Brain microvascular endothelial cell (primary cell): ENCODE data around the gene GBX2.
"Not testable (repeated sequence)": the region's sequence is repeated elsewhere in the genome, so short reads cannot be mapped to it uniquely, and the experiment has no call there.

Experiments
- DNase-seq: peaks from one replicate; pipeline ENCODE4 v3.0.0-alpha.2; 2020
- H3K27ac ChIP-seq: fragments of 250-450 bp; sonication (Bioruptor Pico); 2 replicates; pipeline ENCODE4 v1.5.1; 2020; ENCODE audit warnings: mild to moderate bottlenecking, moderate library complexity
- H3K27me3 ChIP-seq: fragments of 250-450 bp; sonication (Bioruptor Pico); replicated peaks from 2 replicates; pipeline ENCODE4 v1.5.1; 2020; ENCODE audit warnings: mild to moderate bottlenecking
- H3K36me3 ChIP-seq: fragments of 250-450 bp; sonication (Bioruptor Pico); replicated peaks from 2 replicates; pipeline ENCODE4 v1.5.1; 2020; ENCODE audit warnings: mild to moderate bottlenecking
- H3K4me3 ChIP-seq: 2 replicates; pipeline ENCODE4 v1.5.1; 2011; ENCODE audit warnings: low read depth, mild to moderate bottlenecking, control low read depth, low read length, moderate library complexity
- in situ Hi-C: cut with HindIII; loops from 2 replicates; pipeline ENCODE4 v1.10.0; 2017; ENCODE audit warnings: low sequenced_read_pairs, low pct_ligation_motif_present
- TF ChIP-seq, protein P1 (sequence below): IDR thresholded peaks from 2 replicates; pipeline ENCODE4 v1.5.1; 2011; ENCODE audit warnings: low read depth, mild to moderate bottlenecking, moderate library complexity, low read length, control low read depth, inconsistent platforms; ENCODE audit errors: missing control alignments

Gene GBX2

DNA sequence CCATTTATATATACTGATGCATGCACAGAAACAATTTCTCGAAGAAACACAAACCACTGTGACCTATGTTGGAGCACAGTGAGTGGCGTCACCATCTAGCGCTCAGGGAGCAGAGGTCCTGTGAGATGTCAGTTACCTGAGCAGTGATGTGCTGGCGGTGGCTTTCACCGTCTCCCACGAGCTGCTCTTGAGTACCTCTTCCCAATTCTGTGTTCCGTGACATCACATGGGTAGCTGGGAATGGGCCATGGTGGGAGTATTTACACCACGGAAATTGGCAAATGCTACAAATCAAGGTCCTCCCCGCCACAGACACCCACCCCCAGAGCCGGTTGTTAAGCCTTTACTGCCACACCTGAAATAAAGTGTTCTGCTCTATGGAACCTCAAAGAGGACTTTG is 24.4 kb downstream of the GBX2 start:
- in situ Hi-C loops = no loop called here
- H3K36me3 ChIP-seq = no peaks in the 10 kb centered on the region
- no peak overlapping the region for H3K27ac ChIP-seq
- no peaks in the 10 kb centered on the region for H3K27me3 ChIP-seq
- TF ChIP-seq, protein P1, sequence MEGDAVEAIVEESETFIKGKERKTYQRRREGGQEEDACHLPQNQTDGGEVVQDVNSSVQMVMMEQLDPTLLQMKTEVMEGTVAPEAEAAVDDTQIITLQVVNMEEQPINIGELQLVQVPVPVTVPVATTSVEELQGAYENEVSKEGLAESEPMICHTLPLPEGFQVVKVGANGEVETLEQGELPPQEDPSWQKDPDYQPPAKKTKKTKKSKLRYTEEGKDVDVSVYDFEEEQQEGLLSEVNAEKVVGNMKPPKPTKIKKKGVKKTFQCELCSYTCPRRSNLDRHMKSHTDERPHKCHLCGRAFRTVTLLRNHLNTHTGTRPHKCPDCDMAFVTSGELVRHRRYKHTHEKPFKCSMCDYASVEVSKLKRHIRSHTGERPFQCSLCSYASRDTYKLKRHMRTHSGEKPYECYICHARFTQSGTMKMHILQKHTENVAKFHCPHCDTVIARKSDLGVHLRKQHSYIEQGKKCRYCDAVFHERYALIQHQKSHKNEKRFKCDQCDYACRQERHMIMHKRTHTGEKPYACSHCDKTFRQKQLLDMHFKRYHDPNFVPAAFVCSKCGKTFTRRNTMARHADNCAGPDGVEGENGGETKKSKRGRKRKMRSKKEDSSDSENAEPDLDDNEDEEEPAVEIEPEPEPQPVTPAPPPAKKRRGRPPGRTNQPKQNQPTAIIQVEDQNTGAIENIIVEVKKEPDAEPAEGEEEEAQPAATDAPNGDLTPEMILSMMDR = no peak
- DNase-seq = no peak
- H3K4me3 ChIP-seq = no peak overlapping the region

- H3K27me3 ChIP-seq, in situ Hi-C loops, DNase-seq, H3K36me3 ChIP-seq, H3K4me3 ChIP-seq, H3K27ac ChIP-seq: not testable (repeated sequence)
These were observed 26.6 kb downstream of the GBX2 start for GRCh38 chr2:236141616-236142015.

GRCh38 chr2:236137066-236137465 is 31.1 kb downstream of the GBX2 start:
- no peaks in the 10 kb centered on the region for H3K36me3 ChIP-seq
- no peak overlapping the region for H3K4me3 ChIP-seq
- TF ChIP-seq, protein P1 = no peak
- no peak overlapping the region for H3K27ac ChIP-seq
- no peak for DNase-seq
- no peaks in the 10 kb centered on the region for H3K27me3 ChIP-seq
- in situ Hi-C loops = no loop called here

DNA sequence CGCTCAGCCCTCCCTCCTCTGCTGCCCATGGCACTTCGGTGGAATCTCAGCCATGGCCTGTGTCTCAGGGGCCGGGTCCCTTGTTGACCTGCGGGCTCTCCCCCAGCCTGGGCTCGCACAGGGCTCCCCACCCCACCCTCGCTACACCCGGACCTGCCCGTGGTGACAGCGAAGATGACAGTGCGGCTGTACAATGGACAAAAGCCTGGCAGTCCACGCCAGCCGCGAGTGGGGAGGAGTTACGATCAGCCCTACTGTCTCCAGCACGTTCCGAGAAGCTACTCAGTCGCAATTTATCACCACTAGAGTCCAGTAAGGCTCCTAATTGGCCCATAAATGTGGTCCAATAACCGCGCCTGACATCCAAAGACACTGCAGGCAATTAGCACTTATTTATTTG is 31.6 kb downstream of the GBX2 start:
- Histone ChIP-seq H3K27me3 (no peaks in the 10 kb centered on the region), H3K4me3 (no peak overlapping the region), H3K27ac (no peak overlapping the region), H3K36me3 (no peaks in the 10 kb centered on the region)
- in situ Hi-C loops = no loop called here
- TF ChIP-seq, protein P1 = no peak
- no peak for DNase-seq

- H3K27ac ChIP-seq = no peak overlapping the region
- in situ Hi-C loops = no loop called here
- TF ChIP-seq, protein P1 = peak; percentile 18
- no peaks in the 10 kb centered on the region for H3K36me3 ChIP-seq
- H3K4me3 ChIP-seq = no peak overlapping the region
- H3K27me3 ChIP-seq = no peaks in the 10 kb centered on the region
- DNase-seq = no peak
These were observed 34.7 kb downstream of the GBX2 start for GRCh38 chr2:236133410-236134012.

- no peak overlapping the region for H3K4me3 ChIP-seq
- no peaks in the 10 kb centered on the region for H3K27me3 ChIP-seq
- H3K36me3 ChIP-seq = no peaks in the 10 kb centered on the region
- H3K27ac ChIP-seq = no peak overlapping the region
- DNase-seq = no peak
- TF ChIP-seq, protein P1 = no peak
- in situ Hi-C loops = no loop called here
These were observed 37.0 kb downstream of the GBX2 start for GRCh38 chr2:236131073-236131692.
